NCI-H524 treated with DMSO at 0.1 percent for 48 hours (cell line): Measurements from ENCODE around the gene SLC6A13.
"Not testable (repeated sequence)": the region's sequence is repeated elsewhere in the genome, so short reads cannot be mapped to it uniquely, and the experiment has no call there.

Source experiments
- DNase-seq: peaks from one replicate; lab custom pipeline; 2025; lab: John Stamatoyannopoulos, UW

The SLC6A13 gene

GRCh38 chr12:233615-233968 lies 29.0 kb downstream of the SLC6A13 start:
- DNase-seq, result peak; percentile 93

DNA sequence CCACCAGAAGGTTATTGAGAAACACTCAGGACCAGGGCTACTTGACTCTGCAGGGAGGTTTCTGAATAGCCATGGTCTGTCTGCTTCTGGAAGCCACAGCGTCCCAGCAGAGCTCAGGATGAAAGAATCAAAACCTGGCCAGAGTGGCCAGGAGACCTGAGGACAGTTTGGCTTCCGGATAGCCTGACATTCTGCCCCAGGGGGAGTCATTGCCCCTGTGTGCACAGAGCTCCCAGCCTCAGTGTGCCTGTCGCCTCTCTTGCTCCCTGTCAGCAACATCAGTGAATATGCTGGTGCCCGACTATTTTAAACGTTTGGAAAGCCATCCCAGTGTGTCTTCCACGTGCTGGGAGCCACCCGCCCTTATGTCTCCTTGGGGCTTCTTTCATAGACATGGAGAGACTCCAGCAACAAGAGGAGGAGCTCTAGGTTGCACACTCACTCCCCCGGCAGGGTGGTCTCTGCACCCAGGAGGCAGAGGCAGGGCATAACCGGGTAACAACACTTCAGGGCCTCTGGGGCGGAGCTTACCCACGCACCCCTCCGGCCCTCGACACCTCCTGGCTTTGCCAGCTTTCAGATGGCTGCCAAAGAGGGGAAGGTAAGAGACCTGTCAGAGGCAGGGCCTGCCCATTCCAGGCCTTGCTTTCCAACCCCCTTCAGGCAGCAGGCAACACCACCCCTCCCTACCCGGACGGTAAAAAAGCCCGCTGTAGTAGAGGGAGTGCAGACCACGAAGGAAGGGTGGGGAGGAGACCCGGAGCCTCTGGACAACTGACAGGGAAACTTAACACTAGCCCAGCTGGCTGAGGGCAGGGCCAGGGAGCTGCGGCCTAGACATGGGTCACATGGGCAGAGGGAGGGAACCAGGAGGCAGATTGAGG lies 29.7 kb downstream of the SLC6A13 start:
- no peak for DNase-seq

DNA sequence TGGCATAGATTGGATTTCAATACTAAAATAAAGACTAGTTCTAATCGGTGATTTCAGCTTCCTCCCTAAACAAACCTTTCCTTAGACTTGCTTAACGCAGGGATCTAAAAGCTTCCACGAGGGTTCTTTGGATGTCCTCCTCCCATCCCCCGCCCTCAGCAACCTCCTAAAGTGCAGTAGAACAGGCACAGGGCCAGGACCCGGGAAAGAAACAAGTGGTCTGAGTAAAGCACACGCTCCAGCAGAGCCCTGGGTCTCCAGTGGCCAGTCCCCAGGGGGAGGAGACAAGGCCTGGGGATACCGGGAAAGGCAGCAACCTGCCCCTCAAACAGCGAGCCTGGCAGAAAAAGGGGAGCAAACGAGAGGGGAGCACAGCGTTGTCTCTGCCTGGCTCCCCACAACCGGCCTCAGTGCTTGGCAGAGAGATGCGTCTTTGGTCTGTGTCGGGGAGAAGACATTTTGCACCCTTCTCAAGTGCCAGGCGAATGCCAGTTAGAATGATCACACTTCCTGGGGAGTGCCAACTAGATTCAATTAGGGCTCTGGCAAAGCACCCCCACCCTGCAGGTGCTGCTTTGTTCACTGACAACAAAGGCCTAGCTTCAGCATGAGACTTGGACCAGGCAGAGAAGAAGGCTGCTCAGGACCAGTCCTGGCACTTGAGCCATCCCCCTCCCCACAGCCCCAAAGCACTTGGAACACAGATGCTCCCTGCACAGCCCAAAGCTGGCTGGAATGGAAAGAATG lies 31.5 kb downstream of the SLC6A13 start:
- DNase-seq, result no peak

GRCh38 chr12:229441-230191 lies 33.0 kb downstream of the SLC6A13 start:
- no peak for DNase-seq

DNA sequence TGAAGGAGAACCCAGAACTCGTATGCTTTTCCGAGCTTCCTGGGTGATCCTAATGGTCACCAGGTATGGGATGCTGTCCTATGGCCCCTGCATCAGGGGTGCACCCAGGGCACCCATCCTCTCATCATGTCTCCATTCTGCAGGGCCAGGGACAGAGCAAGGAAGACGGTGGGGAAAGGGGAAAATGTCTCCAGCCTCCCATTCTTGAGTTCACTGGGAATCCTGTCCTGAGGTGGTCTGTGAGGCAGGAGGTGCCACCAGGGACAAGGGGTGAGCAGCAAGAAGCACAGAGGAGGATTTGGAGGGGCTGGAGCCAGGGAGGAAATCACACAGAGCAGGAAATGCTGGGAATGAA lies 33.8 kb downstream of the SLC6A13 start:
- DNase-seq, result no peak

GRCh38 chr12:227923-228845 lies 34.5 kb downstream of the SLC6A13 start:
- DNase-seq, result no peak

DNA sequence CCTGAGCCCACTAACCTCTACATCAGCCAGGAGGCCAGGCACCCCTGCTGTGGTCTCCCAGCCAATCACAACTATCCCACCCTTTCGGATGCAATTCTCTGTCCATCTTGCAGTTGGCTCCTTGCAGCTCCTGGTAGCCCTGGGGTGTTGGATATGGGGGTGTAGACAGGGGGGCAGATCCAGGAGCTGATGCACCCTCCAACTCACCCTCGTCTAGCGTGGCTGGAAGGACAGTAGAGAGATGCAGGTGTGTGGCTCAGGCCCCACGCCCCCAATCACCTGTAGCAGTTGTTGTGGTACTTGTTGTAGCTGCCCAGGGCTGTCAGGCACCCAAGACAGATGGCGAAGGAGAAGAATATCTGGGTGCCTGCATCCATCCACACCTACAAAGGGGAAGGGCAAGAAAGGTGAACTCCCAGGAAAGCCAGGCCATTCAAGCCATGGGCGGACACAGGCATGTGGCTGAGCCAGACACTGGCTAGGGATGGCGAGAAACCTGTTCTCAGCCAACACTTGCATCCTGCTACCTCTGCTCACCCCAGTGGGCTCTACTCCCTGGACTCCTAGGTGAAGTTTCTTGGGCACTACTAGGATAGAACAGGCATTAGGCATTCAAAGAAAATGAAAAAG lies 35.2 kb downstream of the SLC6A13 start:
- DNase-seq, result no peak

DNA sequence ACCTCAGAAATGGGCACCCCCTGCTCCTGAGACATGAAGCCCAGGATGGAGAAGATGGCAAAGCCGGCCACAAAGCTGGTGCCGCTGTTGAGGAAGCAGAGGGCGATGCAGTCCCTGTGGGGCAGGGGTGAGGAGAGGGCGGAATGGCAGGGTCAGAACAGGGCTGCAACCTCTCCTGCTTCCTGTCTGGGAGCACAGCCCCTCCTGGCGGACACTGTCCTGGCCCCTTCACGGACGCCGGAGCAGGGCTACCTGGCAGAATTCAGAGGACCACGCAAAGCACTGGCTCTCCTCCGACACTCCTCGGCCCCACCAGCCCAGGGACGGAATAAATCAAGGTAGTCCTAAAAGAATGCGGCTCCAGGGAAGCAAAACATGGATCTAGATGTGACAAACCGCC lies 36.2 kb downstream of the SLC6A13 start:
- no peak for DNase-seq

- DNase-seq, result no peak
Observed at GRCh38 chr12:225012-225411, 37.6 kb downstream of the SLC6A13 start.

DNA sequence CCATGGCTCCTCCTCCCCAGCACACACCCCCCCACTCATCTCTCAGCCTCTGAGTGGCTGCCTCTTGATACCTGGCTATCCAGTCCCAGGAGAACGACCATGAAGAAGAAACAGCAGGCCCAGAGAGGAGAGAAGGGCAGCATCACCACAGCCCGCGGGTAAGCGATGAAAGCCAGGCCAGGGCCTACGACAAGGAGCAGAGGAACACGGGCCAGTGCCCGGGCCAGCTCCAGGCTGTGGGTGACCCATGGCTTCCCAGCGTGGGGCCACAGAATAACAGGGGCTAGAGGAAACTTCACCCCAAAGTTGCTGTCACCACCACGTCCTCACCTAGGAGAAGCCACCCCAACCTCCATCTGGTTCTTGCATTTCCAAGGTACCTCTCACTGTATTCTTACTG lies 38.3 kb downstream of the SLC6A13 start:
- DNase-seq, result no peak

DNA sequence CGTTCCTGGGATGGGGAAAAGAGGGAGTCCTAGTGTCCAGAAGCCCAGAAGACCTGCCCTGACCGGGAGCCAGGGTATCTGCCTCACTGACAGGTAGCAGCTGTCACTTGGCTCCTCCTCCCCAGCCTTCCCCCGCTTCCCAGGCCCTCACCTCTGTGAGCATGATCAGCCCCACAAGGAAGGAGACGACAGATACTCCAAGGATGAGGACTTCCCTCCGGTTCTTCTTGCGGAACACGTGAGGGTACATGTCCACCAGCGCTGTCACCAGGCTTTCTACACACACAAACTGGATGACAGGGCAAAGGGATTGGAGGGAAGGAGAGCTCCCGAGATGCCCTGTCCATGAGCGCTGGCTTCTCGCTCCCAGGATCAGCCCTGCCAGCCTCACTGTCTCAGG lies 38.8 kb downstream of the SLC6A13 start:
- DNase-seq, result no peak

GRCh38 chr12:221736-222135 lies 40.9 kb downstream of the SLC6A13 start:
- no peak for DNase-seq

DNA sequence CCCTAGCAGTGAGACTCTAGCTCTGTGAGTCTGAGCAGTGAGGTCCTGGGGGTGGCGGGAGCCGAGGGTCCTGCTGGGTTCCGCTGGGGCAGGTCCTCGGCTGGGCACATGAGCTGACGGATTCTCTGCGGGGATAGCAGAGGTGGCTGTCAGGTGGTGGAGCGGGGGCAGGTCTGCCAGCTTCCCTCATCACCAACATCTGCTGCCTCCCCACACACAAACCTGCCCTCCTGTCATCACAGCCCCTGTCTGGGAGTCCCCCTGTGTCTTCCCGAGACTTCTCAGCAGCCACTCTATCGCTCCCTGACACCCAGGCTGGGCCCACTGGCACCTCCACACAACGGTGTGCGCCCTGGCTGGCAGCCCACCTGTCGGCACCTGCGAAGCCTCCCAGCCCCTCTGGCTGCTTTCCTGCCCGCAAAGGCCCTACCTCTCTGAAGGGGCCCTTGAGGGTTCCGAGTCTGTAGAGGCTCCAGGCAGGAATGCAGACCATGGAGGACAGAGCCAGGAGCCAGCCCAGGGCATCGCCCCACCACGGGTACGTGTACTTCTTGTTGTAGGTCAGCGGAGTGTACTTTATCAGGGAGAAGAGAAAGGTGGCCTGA lies 41.6 kb downstream of the SLC6A13 start:
- DNase-seq, result no peak

DNA sequence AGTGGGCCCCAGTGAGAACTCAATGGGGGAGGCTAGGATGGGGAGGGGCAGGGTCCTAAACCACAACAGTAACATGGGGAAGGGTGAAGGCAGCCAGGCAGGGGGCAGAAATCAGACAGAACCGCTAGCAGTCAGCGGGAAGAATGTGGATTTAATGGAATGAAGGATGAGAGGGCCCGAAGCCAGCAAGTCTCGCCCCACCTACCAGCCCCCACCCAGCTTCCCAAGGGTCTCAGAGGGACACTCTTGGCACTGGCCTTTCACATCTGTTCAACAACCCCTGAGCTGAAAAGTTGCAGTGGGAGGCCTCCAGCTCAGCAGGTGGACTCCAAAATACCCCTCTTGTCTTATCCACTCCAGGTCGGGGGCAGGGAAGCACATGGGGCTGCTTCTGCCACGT lies 42.1 kb downstream of the SLC6A13 start:
- no peak for DNase-seq

GRCh38 chr12:219891-220352 lies 42.7 kb downstream of the SLC6A13 start:
- peak; percentile 52 for DNase-seq

GRCh38 chr12:218728-219590 lies 43.7 kb downstream of the SLC6A13 start:
- no peak for DNase-seq

DNA sequence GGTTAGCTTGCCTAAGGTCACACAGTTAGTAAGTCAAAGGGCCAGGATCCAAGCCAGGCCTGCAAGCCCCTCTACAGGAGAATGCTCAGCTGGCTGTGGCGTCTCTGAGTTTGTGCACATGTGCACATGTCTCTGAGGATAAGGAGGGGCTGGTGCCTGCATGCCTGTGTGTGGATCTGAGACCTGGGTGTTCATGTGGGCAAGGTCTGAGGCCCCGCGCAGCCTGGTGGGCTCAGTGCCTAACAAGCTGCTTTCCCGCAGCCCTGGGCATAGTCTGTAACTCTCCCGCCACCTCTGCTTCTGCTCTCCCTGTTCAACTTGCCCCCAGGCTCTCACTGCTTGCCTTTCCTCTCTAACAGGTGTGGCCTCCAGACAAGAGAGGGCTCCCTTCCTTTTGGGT lies 44.4 kb downstream of the SLC6A13 start:
- DNase-seq, result no peak

DNA sequence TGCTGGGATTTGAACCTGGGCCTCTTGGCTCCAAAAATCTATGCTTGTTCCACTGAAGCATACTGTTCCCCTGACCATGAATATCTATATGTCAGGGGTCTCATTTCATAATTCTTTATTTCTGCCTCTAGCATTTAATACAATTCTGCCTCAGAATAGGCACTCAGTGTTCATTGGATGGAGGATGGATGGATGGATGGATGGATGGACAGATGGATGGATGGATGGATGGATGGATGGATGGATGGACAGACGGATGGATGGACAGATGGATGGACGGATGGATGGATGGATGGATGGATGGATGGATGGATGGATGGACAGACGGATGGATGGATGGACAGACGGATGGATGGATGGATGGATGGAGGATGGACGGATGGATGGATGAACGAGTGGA lies 45.6 kb downstream of the SLC6A13 start:
- DNase-seq, result not testable (repeated sequence)

DNA sequence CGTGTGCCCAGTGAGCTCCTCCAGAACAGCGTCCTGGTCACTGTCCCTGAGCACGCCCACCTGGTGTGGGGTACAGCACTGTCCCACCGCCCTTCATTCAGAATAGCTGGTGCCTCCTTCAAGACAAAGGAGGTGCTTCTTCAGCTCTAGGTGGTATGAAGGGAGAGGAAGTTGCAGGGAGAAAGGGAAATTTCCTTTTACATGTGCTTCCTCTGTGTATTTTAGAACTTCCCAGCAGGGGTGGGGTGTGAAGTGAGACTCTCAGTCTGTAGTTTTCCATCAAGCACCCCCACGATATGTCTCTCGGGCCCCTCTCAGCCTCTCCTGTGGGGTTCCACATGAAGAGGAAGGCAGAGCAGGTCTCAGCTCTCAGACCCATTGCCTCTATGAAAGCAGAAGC lies 47.5 kb downstream of the SLC6A13 start:
- no peak for DNase-seq
